HL-60 (cell line): ENCODE data around the gene PEF1.

ENCODE experiments used
- DNase-seq, 2 experiments: peaks; one replicate each; pipeline ENCODE4 v3.0.0-alpha.2; 2010 to 2020; ENCODE audit warnings: low read depth in 1 of 2, low spot score in 1 of 2
- H3K27ac ChIP-seq: fragments of 250-450 bp; sonication (Bioruptor Pico); replicated peaks from 2 replicates; pipeline ENCODE4 v1.5.1; 2020; ENCODE audit warnings: mild to moderate bottlenecking, moderate library complexity
- H3K27me3 ChIP-seq: fragments of 250-450 bp; sonication (Bioruptor Pico); 2 replicates; pipeline ENCODE4 v1.5.1; 2021; ENCODE audit warnings: mild to moderate bottlenecking, moderate library complexity; ENCODE audit not compliant: insufficient read depth, poor library complexity, severe bottlenecking
- H3K4me3 ChIP-seq: replicated peaks from 2 replicates; pipeline ENCODE4 v1.5.1; 2011; ENCODE audit warnings: mild to moderate bottlenecking, control low read depth, low read length; ENCODE audit not compliant: insufficient read depth
- GABPA ChIP-seq: IDR thresholded peaks from 2 replicates; pipeline ENCODE4 v1.6.1; 2012; ENCODE audit warnings: low read depth
- POLR2AphosphoS5 ChIP-seq: IDR thresholded peaks from 2 replicates; pipeline ENCODE4 v1.6.1; 2012; ENCODE audit warnings: low read depth
- SPI1 ChIP-seq: IDR thresholded peaks from 2 replicates; pipeline ENCODE4 v1.6.1; 2012; ENCODE audit warnings: low read depth, mild to moderate bottlenecking, borderline replicate concordance
- TF ChIP-seq, protein P1 (sequence below): IDR thresholded peaks from 2 replicates; pipeline ENCODE4 v1.6.1; 2012; ENCODE audit warnings: low read depth; ENCODE audit not compliant: insufficient replicate concordance
- TF ChIP-seq, protein P2 (sequence below): IDR thresholded peaks from one replicate; pipeline ENCODE4 v1.5.1; 2011; ENCODE audit warnings: low read length, control low read depth, inconsistent platforms; ENCODE audit not compliant: insufficient read depth

Gene PEF1

DNA sequence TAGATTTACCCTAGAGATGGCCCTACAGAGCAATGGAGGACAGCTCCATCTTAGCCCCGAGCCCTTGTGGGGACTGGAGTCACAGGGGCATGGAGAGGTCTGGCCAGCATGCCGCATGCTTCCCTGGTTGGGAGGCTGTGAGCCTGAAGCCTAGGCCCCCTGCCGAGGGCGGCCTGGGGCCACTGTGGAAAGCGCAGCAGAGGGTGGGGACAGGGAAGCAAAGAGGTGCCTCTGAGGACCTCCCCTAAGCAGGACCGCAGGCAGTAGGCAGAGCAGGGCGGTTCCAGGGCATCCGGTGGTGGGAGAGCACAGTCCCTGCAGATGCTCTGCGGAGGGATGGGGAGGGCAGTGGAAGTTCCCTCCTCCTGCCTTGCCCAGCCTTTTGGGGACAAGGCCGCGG, 26.5 kb upstream of the PEF1 start:
- Histone ChIP-seq H3K4me3 (no peak overlapping the region), H3K27me3 (peaks cover 15% of the 10 kb centered on the region), H3K27ac (no peak overlapping the region)
- no peak for DNase-seq
- TF ChIP-seq GABPA: no peak

DNA sequence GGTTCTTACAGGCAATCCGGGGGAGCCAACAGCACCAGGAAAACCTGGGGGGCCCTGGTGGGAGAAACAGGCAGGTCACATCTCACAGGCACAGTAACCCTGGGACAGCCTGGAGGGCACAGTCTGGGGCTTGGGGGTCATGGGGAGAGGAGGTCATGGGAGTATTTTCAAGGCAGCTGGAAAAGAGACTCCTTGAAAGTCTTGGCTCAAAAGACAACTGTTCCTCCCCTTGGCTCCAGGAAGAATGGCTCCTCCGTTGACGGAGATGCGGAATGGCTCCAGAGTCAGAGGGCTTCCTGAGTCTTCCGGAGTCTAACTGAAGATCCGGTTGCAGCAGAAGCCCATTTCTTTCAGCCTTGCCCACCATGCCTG, 25.9 kb upstream of the PEF1 start:
- Histone ChIP-seq H3K27ac (no peak overlapping the region), H3K4me3 (no peak overlapping the region), H3K27me3 (peaks cover 15% of the 10 kb centered on the region)
- no peak for DNase-seq
- TF ChIP-seq, protein P1, sequence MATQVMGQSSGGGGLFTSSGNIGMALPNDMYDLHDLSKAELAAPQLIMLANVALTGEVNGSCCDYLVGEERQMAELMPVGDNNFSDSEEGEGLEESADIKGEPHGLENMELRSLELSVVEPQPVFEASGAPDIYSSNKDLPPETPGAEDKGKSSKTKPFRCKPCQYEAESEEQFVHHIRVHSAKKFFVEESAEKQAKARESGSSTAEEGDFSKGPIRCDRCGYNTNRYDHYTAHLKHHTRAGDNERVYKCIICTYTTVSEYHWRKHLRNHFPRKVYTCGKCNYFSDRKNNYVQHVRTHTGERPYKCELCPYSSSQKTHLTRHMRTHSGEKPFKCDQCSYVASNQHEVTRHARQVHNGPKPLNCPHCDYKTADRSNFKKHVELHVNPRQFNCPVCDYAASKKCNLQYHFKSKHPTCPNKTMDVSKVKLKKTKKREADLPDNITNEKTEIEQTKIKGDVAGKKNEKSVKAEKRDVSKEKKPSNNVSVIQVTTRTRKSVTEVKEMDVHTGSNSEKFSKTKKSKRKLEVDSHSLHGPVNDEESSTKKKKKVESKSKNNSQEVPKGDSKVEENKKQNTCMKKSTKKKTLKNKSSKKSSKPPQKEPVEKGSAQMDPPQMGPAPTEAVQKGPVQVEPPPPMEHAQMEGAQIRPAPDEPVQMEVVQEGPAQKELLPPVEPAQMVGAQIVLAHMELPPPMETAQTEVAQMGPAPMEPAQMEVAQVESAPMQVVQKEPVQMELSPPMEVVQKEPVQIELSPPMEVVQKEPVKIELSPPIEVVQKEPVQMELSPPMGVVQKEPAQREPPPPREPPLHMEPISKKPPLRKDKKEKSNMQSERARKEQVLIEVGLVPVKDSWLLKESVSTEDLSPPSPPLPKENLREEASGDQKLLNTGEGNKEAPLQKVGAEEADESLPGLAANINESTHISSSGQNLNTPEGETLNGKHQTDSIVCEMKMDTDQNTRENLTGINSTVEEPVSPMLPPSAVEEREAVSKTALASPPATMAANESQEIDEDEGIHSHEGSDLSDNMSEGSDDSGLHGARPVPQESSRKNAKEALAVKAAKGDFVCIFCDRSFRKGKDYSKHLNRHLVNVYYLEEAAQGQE: no peak
- TF ChIP-seq SPI1 (no peak), GABPA (no peak), POLR2AphosphoS5 (no peak)
- TF ChIP-seq, protein P2, sequence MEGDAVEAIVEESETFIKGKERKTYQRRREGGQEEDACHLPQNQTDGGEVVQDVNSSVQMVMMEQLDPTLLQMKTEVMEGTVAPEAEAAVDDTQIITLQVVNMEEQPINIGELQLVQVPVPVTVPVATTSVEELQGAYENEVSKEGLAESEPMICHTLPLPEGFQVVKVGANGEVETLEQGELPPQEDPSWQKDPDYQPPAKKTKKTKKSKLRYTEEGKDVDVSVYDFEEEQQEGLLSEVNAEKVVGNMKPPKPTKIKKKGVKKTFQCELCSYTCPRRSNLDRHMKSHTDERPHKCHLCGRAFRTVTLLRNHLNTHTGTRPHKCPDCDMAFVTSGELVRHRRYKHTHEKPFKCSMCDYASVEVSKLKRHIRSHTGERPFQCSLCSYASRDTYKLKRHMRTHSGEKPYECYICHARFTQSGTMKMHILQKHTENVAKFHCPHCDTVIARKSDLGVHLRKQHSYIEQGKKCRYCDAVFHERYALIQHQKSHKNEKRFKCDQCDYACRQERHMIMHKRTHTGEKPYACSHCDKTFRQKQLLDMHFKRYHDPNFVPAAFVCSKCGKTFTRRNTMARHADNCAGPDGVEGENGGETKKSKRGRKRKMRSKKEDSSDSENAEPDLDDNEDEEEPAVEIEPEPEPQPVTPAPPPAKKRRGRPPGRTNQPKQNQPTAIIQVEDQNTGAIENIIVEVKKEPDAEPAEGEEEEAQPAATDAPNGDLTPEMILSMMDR: no peak

DNA sequence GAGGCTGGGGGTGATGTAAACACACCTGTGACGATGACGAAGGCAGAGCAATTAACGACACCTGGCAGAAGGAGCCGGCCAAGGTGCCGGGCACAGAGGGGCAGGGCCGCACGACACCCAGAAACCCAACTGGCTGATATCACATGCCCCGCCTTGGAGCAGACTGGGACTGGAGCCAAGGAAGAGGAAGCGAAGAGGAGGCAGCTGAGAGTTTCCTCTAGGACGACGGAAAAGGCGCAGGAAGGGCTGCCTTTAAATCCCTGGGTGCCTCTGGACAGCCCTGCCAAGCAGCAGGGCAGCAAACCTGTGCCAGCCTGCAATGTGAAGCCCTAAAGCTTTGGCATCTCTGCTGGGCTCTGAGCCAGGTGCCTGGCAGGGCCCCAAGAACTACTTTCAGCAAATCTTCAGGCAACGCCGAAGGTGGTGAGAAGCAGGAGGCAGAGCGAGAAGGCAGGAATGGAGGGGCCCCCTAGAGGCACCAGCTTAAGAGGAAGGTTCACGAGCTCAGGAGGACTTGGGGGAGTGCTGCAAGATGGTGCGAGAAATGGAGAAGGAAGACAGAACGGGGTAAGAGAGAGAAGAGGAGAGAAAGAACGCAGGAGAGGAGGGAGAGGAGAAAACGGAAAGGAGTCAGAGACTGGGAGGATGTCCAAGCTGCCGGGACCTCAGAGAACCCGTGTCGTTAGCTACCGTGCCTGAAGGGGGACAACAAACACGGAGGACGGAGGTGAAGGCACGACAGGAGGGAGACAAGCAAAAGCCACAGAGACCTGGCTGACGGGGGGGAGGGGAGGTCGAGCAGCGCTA, 25.3 kb upstream of the PEF1 start:
- H3K27ac ChIP-seq: no peak overlapping the region
- no peak overlapping the region for H3K4me3 ChIP-seq
- TF ChIP-seq, protein P1: no peak
- TF ChIP-seq POLR2AphosphoS5: no peak
- no peak for TF ChIP-seq GABPA
- TF ChIP-seq, protein P2: no peak
- H3K27me3 ChIP-seq: peaks cover 15% of the 10 kb centered on the region
- DNase-seq: peak in 1 of 2 experiments; percentile 32

DNA sequence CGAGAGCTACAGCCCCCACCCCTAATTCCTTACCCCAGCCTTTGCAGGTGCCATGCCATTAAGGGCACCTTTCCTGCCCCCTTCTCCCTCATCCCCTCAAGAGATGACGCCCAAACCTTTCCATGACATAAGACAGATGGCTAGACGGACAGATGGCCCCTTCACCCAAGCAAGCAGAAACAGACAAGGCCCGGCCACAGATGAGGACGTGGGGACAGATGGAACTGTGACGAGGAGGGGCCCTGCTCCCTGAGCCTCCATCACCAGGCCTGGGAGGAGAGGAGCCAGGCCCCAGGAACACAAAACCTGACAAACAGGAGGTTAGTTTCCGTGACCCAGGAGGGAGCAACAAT, 24.7 kb upstream of the PEF1 start:
- no peak overlapping the region for H3K27ac ChIP-seq
- TF ChIP-seq, protein P1: no peak
- TF ChIP-seq, protein P2: no peak
- TF ChIP-seq GABPA: no peak
- no peak for TF ChIP-seq SPI1
- TF ChIP-seq POLR2AphosphoS5: no peak
- H3K4me3 ChIP-seq: no peak overlapping the region
- DNase-seq: no peak
- peaks cover 15% of the 10 kb centered on the region for H3K27me3 ChIP-seq
